Peyer's patch (tissue), 4 donors: Measurements from ENCODE around the gene SMURF2.

ENCODE experiments used
- POLR2A ChIP-seq, 2 donors: fragments of 450-650 bp; IDR thresholded peaks; one replicate each; pipeline ENCODE4 v1.5.1; 2017; ENCODE audit warnings: antibody characterized with exemption in 2 of 2, mild to moderate bottlenecking in 2 of 2, moderate library complexity in 2 of 2
- TF ChIP-seq, protein P1 (sequence below), 6 experiments: fragments of 450-650 bp in 4 of 6; fragments of 200-600 bp in 2 of 6; sonication (generic) in 1 of 6; IDR thresholded peaks; one replicate each; pipeline ENCODE4 v1.5.1; 2017 to 2019; ENCODE audit warnings: antibody characterized with exemption in 6 of 6, mild to moderate bottlenecking in 3 of 6, moderate library complexity in 1 of 6

DNA sequence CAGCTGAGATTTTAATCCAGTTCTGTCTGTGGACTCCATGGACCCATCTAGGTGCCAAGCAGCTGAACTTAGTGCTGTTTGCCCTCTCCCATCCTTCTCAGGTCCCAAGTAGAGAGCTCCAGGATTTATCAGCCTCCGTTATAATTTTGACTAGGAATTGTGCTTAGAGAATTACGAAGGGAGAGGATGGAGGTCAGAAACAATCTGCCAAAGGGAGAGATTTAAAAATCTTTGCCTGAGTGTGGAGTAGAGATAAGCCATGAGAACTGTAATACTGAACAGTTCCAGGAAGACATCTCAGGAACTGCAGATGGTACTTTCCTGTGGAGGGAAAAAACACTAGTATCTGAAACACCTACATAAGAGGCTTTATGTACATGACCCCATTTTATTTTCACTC is 128.3 kb downstream of the SMURF2 start:
- TF ChIP-seq, protein P1, sequence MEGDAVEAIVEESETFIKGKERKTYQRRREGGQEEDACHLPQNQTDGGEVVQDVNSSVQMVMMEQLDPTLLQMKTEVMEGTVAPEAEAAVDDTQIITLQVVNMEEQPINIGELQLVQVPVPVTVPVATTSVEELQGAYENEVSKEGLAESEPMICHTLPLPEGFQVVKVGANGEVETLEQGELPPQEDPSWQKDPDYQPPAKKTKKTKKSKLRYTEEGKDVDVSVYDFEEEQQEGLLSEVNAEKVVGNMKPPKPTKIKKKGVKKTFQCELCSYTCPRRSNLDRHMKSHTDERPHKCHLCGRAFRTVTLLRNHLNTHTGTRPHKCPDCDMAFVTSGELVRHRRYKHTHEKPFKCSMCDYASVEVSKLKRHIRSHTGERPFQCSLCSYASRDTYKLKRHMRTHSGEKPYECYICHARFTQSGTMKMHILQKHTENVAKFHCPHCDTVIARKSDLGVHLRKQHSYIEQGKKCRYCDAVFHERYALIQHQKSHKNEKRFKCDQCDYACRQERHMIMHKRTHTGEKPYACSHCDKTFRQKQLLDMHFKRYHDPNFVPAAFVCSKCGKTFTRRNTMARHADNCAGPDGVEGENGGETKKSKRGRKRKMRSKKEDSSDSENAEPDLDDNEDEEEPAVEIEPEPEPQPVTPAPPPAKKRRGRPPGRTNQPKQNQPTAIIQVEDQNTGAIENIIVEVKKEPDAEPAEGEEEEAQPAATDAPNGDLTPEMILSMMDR (IDR thresholded peaks at IDR 0.05) = no peak
- no peak for TF ChIP-seq POLR2A (IDR thresholded peaks at IDR 0.05)
